ELR (cell line): Measurements from ENCODE around the gene TRERF1.
A peak's percentile ranks its signal among the peaks of the same experiment; 100 is the strongest.
"Not testable (repeated sequence)": the region's sequence is repeated elsewhere in the genome, so short reads cannot be mapped to it uniquely, and the experiment has no call there.

Experiments used
- DNase-seq: peaks from one replicate; pipeline ENCODE4 v3.0.0-alpha.2; 2015; ENCODE audit warnings: low read depth

The TRERF1 gene

GRCh38 chr6:42221546-42221945, 230.2 kb downstream of the TRERF1 start:
- no peak for DNase-seq

- no peak for DNase-seq
These were observed 230.9 kb downstream of the TRERF1 start for GRCh38 chr6:42220807-42221206.

DNA sequence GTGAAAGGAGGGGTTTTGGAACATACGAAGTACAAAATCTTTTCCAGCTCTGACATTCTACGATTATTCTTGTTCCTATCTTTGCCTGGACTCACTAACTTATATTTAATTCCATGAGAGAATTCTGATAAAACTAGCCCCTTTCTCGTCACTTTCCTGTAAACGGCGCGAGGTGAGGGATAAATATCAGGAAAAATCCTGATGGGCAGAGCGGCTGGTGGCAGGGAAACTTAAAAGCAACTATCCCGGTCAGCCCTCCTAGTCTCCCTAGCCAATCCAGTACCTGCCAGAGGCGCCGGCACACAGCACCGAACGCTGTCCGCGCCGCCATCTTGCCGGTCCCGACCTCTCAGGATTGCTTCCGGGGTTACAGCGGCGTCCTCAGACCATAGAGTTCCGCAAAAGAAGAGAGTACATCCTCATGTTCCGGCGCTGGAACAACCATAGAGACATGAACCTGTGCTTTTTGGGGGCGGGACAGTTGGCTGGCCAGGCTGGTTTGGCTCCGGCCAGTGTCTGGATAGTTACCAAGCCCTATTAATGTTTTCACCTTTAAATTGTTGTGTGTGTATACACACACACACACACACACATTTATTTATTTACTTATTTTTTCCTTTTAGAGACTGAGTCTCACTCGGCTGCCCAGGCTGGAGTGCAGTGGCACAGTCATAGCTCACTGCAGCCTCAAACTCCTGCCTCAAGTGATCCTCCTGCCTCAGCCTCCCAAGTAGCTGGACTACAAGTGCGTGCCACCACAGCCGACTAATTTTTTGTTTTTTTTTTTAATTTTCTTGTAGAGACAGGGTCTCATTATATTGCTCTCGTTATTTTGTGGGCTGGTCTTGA, 234.0 kb downstream of the TRERF1 start, which contains the start of gene MRPS10:
TSS of gene MRPS10 (minus strand) at position 343 of the 849 bp plus-strand sequence. CDS start at position 331, 12 bp downstream.
- peak; percentile 98 for DNase-seq

- DNase-seq = peak; percentile 23
These were observed 234.6 kb downstream of the TRERF1 start for GRCh38 chr6:42217157-42217518.

GRCh38 chr6:42216495-42216894, 235.2 kb downstream of the TRERF1 start:
- not testable (repeated sequence) for DNase-seq

- DNase-seq = no peak
These were observed 239.3 kb downstream of the TRERF1 start for GRCh38 chr6:42212442-42212841.

- DNase-seq = no peak
These were observed 240.0 kb downstream of the TRERF1 start for GRCh38 chr6:42211726-42212125.

- no peak for DNase-seq
These were observed 241.2 kb downstream of the TRERF1 start for GRCh38 chr6:42210551-42210950.

- not testable (repeated sequence) for DNase-seq
These were observed 244.2 kb downstream of the TRERF1 start for GRCh38 chr6:42207559-42207958.

DNA sequence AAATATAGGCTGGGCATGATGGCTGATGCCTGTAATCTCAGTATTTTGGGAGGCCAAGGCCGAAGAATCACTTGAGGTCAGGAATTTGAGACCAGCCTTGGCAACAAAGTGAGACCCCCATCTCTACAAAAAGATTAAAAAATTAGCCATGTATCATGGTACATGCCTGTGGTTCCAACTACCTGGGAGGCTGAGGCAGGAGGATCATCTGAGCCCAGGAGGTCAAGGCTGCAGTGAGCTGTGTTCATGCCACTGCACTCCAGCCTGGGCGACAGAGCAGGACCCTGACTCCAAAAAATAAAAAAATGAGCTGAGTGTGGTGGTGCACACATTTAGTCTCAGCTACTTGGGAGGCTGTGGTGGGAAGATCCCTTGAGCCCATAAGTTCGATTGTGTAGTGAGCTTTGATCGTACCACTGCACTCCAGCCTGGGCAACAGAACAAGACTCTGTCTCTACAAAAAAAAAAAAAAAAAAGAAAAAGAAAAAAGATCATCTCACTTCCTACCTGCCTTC, 246.9 kb downstream of the TRERF1 start:
- DNase-seq = no peak

DNA sequence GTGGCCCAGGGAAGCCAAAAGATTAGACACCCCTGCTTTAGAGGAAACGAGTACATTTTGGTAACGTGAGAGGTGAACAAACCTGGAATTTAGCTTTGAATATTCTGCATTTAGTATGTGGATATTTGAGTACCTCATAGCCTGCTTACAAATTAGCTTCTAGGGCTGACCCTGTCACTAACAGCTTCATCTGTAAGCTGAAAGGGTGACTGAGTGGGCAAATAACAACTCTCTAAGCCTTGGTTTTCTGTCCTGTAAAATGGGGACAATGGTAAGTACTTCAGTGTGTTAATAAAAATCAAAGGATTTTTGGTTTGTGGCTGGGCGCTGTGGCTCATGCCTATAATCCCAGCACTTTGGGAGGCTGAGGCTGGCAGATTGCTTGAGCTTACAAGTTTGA, 248.5 kb downstream of the TRERF1 start:
- DNase-seq = no peak

DNA sequence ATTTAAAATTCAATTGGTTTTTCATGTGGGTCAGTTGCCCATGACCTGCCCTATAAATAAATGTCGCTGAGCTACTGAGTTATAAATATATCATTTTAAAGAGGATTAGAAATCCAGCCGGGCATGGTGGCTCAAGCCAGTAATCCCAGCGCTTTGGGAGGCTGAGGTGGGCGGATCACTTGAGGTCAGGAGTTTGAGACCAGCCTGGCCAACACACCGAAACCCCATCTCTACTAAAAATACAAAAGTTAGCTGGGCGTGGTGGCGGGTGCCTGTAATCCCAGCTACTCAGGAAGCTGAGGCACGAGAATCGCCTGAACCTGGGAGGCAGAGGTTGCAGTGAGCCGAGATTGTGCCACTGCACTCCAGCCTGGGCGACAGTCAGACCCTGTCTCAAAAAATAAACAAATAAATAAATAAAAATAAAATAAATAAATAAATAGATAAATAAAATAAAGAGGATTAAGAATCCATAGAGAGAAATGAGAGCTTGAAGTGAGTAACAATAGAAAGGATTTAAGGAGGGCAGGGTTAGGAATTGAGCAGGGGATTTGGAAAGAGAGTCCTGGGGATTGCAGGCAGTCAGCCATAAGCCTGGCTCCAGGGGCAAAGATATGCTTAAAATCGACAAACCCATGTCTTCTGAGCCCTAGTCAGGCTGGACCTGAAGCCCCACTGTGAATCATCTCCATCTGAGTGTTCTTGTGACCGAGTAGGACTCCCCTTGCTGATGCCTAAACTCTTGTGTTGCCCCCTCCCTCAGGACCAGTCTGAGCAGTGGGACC, 249.4 kb downstream of the TRERF1 start:
- not testable (repeated sequence) for DNase-seq

GRCh38 chr6:42201382-42201781, 250.3 kb downstream of the TRERF1 start:
- DNase-seq = no peak

DNA sequence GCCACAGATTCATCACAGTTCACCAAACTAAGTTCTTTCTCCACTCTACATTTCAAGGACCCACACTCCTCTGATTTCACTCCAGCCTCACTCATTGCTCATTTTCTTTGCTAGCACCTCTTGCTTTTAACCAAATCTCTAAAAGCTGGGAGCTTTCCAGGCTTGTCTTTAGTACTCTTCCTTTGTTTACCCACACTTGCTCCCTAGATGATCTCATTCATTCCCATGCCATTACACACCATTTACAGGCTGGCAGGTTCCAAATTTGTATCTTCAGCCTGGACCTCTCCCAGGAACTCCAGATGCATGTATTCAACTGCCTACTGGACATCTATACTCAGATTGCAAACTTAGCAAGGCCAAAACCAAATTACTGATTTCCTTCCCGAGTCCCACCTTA, 251.7 kb downstream of the TRERF1 start:
- peak; percentile 92 for DNase-seq

DNA sequence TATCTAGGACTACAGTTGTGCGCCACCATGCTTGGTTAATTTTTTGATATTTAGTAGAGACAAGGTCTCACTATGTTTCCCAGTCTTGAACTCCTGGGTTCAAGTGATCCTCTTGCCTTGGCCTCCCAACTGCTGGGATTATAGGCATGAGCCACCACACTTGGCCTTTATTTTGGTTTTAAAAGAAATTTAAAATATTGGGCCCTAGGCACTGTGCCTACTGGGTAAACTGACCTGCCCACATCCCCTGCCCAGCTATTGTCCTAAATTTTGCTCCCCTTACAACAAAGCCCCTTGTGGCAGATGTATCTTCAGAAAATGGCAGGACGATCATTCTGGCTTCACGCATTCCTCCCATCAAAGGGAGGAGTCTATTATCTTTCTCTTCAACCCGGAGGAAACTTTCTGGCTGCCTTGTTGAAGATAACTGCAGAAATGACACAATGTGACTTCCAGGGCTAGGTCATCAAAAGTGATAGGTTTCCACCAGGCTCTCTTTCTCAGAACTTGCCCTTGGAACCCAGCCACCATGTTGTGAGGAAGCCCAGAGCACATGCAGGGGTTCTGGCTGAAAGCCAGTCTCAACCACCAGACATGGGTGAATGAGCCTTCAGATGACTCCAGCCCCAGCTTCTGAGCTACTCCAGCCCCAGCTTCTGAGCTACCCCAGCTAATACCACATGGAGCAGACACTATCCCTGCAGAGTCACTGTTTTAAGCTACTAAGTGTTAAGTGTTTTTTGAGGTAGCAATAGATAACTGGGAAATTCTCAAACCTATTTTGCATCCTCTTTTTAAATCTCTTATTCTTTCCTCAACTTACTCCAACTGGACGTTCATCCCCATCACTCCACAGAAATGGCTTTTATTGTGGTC, 252.4 kb downstream of the TRERF1 start:
- peak; percentile 73 for DNase-seq

- peak; percentile 82 for DNase-seq
These were observed 254.0 kb downstream of the TRERF1 start for GRCh38 chr6:42197555-42198362.

DNA sequence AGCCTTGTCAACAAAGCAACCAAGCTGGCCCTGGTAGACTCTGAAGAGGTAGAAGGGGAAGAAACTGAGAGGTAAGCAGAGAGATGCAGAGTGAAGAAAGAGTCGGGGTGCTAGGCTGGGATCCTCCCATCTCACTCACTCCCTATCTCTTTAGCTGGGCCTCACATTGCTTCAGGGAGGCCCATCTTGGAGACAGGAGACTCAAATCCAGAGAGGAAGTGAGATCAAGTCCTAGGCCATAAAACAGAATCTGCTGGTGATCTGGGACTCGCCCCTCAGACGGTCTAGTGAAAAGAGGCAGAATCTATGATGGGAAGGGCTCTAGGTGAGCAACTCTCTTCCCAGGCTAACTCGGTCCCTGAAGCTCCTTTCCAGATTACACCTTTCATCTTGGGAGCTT, 256.3 kb downstream of the TRERF1 start:
- no peak for DNase-seq

DNA sequence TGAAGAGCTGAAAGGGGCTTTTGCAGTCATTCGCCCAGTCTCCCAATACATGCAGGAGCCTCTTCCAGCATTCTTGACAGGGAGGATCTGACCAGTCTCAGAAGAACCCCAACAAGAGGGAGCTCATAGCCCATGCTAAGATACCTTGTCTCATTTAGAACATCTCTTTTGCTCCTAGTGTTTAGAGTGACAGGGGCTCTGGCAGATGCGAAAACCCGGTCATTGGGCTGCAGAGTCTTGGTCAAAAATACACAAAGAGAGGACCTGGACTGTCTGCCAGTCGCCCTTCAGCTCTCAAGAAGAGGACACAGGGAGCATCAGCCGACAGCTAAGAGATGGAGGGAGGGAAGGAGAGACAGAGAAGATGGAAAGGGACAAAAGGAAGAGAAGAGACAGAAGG, 257.7 kb downstream of the TRERF1 start:
- DNase-seq = no peak

GRCh38 chr6:42193491-42193894, 258.2 kb downstream of the TRERF1 start:
- DNase-seq = no peak

DNA sequence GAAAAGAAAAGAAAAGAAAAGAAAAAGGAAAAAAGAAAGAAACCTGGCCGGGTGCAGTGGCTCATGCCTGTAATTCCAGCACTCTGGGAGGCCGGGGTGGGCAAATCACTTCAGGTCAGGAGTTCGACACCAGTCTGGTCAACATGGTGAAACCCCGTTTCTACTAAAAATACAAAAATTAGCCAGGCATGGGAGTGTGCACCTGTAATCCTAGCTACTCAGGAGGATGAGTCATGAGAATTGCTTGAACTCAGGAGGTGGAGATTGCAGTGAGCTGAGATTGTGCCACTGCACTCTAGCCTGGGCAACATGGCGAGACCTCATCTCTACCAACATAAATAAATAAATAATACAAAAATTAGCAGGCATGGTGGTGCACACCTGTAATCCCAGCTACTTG, 259.3 kb downstream of the TRERF1 start:
- DNase-seq = not testable (repeated sequence)
